Loucy (cell line): ENCODE data around the gene UBE2G1.

Experiments
- EZH2phosphoT487 ChIP-seq: fragments of 200-600 bp; IDR thresholded peaks from 2 replicates; pipeline ENCODE4 v1.6.1; 2018; ENCODE audit warnings: antibody characterized with exemption, mild to moderate bottlenecking, moderate library complexity, borderline replicate concordance
- TF ChIP-seq, protein P1 (sequence below): fragments of 200-600 bp; sonication (generic); conservative IDR thresholded peaks from 2 replicates; pipeline ENCODE4 v1.5.1; 2014; ENCODE audit warnings: mild to moderate bottlenecking, antibody characterized with exemption, low read length

DNA sequence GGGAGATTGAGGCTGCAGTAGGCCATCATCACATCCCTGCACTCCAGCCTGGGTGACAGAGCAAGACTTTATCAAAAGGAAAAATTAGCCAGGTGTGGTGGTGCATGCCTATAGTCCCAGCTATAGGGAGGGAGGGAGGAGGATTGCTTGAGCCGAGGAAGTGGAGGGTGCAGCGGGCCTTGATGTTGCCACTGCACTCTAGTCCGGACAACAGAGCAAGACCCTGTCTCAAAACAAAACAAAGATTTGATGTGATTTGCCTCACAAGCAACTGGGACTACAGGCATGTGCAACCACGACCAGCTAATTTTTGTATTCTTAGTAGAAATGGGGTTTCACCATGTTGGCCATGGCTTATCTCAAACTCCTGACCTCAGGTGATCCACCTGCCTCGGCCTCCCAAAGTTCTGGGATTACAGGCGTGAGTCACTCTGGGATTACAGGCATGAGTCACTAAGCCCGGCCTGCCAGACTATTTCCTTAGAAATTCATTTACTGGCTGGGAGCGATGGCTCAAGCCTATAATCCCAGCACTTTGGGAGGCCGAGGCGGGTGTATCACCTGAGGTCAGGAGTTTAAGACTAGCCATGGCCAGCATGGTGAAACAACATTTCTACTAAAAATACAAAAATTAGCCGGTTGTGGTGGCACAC lies 11.5 kb downstream of the UBE2G1 start:
- TF ChIP-seq, protein P1, sequence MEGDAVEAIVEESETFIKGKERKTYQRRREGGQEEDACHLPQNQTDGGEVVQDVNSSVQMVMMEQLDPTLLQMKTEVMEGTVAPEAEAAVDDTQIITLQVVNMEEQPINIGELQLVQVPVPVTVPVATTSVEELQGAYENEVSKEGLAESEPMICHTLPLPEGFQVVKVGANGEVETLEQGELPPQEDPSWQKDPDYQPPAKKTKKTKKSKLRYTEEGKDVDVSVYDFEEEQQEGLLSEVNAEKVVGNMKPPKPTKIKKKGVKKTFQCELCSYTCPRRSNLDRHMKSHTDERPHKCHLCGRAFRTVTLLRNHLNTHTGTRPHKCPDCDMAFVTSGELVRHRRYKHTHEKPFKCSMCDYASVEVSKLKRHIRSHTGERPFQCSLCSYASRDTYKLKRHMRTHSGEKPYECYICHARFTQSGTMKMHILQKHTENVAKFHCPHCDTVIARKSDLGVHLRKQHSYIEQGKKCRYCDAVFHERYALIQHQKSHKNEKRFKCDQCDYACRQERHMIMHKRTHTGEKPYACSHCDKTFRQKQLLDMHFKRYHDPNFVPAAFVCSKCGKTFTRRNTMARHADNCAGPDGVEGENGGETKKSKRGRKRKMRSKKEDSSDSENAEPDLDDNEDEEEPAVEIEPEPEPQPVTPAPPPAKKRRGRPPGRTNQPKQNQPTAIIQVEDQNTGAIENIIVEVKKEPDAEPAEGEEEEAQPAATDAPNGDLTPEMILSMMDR: no peak
- TF ChIP-seq EZH2phosphoT487: no peak
